Measurements from ENCODE around the gene SEMA4A.

GRCh38 chr1:156128654-156129597, 24.5 kb upstream of the SEMA4A start:
- TF ChIP-seq CTCF (IDR thresholded peaks at IDR 0.05) (no peak), POLR2A (IDR thresholded peaks at IDR 0.05) (no peak)

Measured in body of pancreas (tissue), 4 donors.